ENCODE data around the gene DEGS2. TPM values are rescaled to one million over a fixed set of nuclear protein-coding genes. Genes with fewer than 3 reads are reported as not detected.

DEGS2 gene
- total RNA-seq, 1 donor = not detected

DNA sequence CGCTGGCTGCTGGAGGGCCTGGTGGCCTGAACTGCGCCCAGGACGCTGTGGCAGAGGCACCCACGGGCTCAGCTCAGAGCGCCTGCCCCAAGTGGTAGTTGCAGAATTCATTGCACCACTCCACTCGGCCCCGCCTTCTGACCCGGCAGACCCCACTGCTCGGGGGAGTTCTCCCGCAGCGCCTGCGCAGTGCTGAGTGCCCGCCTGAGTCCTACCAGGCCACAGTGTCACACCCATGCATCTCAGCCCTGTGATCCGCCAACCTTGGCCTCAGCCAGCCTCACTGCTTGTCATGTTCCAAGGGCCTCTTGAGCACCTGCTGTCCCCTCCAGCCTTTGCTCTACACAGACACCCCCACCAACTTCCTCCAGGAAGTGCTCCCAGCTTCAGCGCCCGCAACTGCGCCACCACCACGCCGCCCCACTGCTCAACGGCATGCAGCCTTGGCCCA lies 12.2 kb downstream of the DEGS2 start:
- TF ChIP-seq CTCF (IDR thresholded peaks at IDR 0.05; ENCODE audit: insufficient read depth, low read length) = no peak
- no peak overlapping the region for H3K4me3 ChIP-seq (ENCODE audit: low read depth, low read length)
- DNase-seq (ENCODE audit: low read depth) = no peak

DNA sequence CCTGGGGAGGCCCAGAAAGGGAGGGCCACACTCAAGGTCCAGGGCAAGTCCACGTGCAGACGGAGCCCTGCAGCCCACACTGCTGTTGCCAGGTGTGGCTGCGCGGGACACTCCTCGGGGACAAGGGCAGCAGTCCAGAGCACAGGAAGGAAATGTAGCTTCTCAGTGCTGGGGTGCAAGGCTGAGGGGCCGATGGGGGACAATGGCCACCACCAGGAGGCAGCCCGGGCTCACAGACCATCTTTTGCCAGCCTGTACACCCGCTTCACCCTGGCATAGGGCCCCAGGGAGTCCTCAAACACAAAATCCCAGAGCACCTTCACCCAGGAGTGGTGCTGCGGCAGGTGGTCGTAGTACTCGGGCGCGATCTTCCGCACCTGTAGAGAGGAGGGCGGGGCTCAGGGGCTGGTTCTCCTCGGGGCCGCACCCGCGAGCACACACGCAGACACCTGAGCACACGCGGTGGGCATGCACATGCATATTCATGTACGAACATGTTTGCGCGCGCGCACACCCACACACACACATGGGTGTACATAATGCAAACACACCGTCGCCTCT lies 12.8 kb downstream of the DEGS2 start:
- DNase-seq (ENCODE audit: low read depth) = no peak
- H3K4me3 ChIP-seq (ENCODE audit: low read depth, low read length) = no peak overlapping the region

GRCh38 chr14:100145682-100146464 lies 13.6 kb downstream of the DEGS2 start:
- no peak for TF ChIP-seq CTCF (IDR thresholded peaks at IDR 0.05; ENCODE audit: insufficient read depth, low read length)
- no peak for DNase-seq (ENCODE audit: low read depth)

More for the DNA sequence above, 12.8 kb downstream of the DEGS2 start:
- TF ChIP-seq CTCF (IDR thresholded peaks at IDR 0.05; ENCODE audit: insufficient read depth, low read length) = no peak

DNA sequence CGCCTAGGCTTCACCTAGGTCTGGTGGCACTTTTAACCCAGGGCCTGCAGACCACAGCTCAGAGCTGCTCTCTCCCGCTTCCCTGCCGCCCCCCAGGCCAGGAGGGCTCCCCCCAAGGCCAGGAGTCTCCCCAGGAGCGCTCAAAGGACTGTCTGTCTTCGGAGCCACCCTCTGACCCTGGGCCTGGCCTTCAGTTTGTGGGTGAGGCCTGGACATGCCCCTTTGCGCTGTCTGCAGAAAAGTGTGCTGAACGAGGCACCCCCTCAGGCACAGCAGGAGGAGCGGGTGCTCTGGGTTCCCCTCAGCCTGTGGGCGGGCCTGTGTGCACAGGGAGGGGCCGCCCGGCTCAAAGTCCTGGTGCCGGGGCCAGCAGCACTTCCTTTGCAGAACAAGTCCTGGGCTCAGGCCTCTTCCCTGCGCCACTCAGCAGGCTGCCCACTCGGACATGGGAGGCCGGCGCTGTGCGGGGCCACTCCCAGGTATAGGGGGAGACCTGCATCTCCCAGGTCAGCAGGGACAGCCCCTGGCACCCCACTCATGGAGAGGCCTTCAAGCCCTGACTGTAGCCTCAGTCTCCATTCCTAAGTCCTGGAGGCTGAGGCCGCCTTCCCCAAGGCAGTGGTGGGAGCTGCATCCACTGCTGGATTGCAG lies 14.3 kb downstream of the DEGS2 start:
- H3K4me3 ChIP-seq (ENCODE audit: low read depth, low read length) = no peak overlapping the region
- TF ChIP-seq CTCF (IDR thresholded peaks at IDR 0.05; ENCODE audit: insufficient read depth, low read length) = no peak

More at GRCh38 chr14:100145682-100146464, 13.6 kb downstream of the DEGS2 start:
- no peak overlapping the region for H3K4me3 ChIP-seq (ENCODE audit: low read depth, low read length)

DNA sequence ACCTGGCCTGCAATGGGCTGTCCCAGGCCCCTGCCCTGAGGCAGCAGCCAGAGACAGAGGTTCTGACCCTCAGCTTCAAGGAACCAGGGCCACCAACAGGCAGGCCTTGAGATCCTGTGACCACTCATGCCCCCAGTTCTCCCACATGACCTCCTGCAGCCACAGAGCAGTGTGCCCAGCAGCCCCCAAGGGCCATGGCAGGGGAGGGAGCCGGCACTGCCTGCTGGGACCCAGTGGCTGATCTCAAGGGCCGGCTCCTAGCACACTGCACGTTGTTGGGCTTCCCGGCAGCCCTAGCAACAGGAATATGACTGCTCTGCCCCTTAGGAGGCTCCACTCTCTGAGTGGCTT lies 14.8 kb downstream of the DEGS2 start:
- no peak overlapping the region for H3K4me3 ChIP-seq (ENCODE audit: low read depth, low read length)
- no peak for DNase-seq (ENCODE audit: low read depth)
- TF ChIP-seq CTCF (IDR thresholded peaks at IDR 0.05; ENCODE audit: insufficient read depth, low read length) = no peak

More for the DNA sequence above, 14.3 kb downstream of the DEGS2 start:
- no peak for DNase-seq (ENCODE audit: low read depth)

DNA sequence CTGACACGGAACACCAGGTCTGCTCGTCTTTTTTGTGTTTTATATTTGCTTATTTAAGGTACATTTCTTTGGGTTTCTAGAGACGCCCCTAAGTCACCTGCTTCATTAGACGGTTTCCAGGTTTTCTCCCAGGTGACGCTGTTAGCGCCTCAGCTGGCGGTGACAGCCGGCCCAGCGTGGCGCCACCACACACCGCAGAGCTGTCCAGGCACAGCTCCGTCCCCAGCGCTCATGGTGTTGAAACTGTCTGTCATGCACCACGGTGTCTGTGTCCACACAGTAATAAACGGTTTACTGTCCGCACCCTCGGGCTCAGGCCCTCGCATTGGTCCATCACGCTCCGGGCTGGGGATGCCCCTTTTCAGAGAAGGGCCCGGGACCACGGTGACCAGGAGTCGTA lies 15.5 kb downstream of the DEGS2 start:
- no peak for DNase-seq (ENCODE audit: low read depth)
- no peak overlapping the region for H3K4me3 ChIP-seq (ENCODE audit: low read depth, low read length)
- no peak for TF ChIP-seq CTCF (IDR thresholded peaks at IDR 0.05; ENCODE audit: insufficient read depth, low read length)

All from fibroblast of the aortic adventitia (primary cell).